ENCODE data around the gene HNRNPUL2. TPM values are rescaled to one million over a fixed set of nuclear protein-coding genes. Genes with fewer than 3 reads are reported as not detected.

The HNRNPUL2 gene
- total RNA-seq, 2 donors from 2014 or later: 48.1 to 49.8 TPM

DNA sequence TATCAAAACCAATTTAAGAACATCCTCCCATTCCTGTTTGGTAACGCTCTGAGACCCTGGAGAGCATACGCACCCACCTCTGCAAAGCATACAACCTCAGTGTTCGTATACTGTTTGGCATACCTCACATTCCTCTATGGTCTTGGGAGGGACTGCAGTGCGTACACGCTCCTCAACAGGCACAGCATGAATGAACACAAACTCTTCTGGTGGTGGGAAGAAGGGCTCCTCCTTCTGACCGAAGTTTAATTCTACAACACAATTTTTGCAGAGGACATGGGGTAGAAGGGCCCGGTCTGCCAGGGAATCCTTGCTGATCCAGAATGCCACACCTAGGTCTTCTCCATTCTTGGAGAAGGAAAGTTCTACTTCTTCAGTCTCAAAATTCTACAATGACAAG lies 5.3 kb downstream of the HNRNPUL2 start:
- H3K36me3 Mint-ChIP-seq (ENCODE audit: low read depth): peaks cover 82% of the 10 kb centered on the region
- 78 to 89% methylated on average over 3 to 7 of the region's 7 CpGs for WGBS, 2 experiments (ENCODE audit: insufficient coverage in 1 of 2, insufficient read length in 1 of 2)
- peaks cover 77% of the 10 kb centered on the region for H3K36me3 ChIP-seq (ENCODE audit: control insufficient read depth, insufficient read depth, low read length)
- H3K27ac ChIP-seq (ENCODE audit: low read depth, low read length): no peak overlapping the region
- H3K4me1 ChIP-seq (ENCODE audit: control insufficient read depth, insufficient read depth, low read length): no peaks in the 10 kb centered on the region
- H3K27ac Mint-ChIP-seq: peak overlapping the region; percentile 94
- no peak for DNase-seq
- H3K4me1 Mint-ChIP-seq: peaks cover 23% of the 10 kb centered on the region
- no peak overlapping the region for H3K4me3 Mint-ChIP-seq
- TF ChIP-seq, protein P1, sequence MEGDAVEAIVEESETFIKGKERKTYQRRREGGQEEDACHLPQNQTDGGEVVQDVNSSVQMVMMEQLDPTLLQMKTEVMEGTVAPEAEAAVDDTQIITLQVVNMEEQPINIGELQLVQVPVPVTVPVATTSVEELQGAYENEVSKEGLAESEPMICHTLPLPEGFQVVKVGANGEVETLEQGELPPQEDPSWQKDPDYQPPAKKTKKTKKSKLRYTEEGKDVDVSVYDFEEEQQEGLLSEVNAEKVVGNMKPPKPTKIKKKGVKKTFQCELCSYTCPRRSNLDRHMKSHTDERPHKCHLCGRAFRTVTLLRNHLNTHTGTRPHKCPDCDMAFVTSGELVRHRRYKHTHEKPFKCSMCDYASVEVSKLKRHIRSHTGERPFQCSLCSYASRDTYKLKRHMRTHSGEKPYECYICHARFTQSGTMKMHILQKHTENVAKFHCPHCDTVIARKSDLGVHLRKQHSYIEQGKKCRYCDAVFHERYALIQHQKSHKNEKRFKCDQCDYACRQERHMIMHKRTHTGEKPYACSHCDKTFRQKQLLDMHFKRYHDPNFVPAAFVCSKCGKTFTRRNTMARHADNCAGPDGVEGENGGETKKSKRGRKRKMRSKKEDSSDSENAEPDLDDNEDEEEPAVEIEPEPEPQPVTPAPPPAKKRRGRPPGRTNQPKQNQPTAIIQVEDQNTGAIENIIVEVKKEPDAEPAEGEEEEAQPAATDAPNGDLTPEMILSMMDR (conservative IDR thresholded peaks at IDR 0.05): peak; percentile 55
- H3K27me3 Mint-ChIP-seq (ENCODE audit: insufficient read depth): no peaks in the 10 kb centered on the region
- no peak overlapping the region for H3K4me3 ChIP-seq (ENCODE audit: low read length)
- H3K9me3 Mint-ChIP-seq: no peaks in the 10 kb centered on the region
- no peaks in the 10 kb centered on the region for H3K9me3 ChIP-seq (ENCODE audit: control insufficient read depth, low read length)
- H3K9ac ChIP-seq (ENCODE audit: extremely low read depth, low read length, poor library complexity, severe bottlenecking): no peak overlapping the region
- H3K27me3 ChIP-seq (ENCODE audit: control insufficient read depth, insufficient read depth, low read length, poor library complexity, severe bottlenecking): no peaks in the 10 kb centered on the region

DNA sequence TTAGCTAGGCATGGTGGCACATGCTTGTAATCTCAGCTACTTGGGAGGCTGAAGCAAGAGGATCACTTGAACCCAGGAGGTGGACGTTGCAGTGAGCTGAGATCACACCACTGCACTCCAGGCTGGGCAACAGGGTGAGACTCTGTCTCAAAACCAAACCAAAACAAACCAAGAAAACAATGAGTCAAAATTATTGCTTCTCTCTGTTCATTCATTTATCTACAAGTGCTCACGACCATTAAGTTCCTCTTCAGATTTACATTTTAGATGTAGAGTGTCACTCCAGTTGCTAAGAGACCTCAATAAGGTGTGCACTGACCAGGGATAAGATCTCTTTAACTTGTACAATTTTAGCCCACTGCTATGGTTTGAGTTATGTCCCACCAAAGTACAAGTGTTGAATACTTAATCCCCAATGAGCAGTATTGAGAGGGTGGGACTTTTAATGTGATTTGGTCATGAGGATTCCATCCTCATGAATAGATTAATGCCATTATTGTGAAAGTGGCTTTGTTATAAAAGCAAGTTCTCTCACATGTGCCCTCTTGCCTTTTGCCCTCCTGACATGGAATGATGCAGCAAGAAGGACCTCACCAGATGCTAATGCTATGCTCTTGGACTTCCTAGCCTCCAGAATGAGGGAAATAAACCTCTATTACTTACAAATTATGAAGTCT lies 7.8 kb downstream of the HNRNPUL2 start:
- peaks cover 26% of the 10 kb centered on the region for H3K4me1 Mint-ChIP-seq
- Histone ChIP-seq H3K9ac (ENCODE audit: extremely low read depth, low read length, poor library complexity, severe bottlenecking) (no peak overlapping the region), H3K27me3 (ENCODE audit: control insufficient read depth, insufficient read depth, low read length, poor library complexity, severe bottlenecking) (no peaks in the 10 kb centered on the region), H3K27ac (ENCODE audit: low read depth, low read length) (no peak overlapping the region), H3K36me3 (ENCODE audit: control insufficient read depth, insufficient read depth, low read length) (peaks cover 96% of the 10 kb centered on the region), H3K4me3 (ENCODE audit: low read length) (no peak overlapping the region), H3K4me1 (ENCODE audit: control insufficient read depth, insufficient read depth, low read length) (no peaks in the 10 kb centered on the region), H3K9me3 (ENCODE audit: control insufficient read depth, low read length) (no peaks in the 10 kb centered on the region)
- H3K27ac Mint-ChIP-seq: no peak overlapping the region
- TF ChIP-seq, protein P1 (conservative IDR thresholded peaks at IDR 0.05): no peak
- 98 to 100% methylated on average over 2 of the region's 2 CpGs for WGBS, 2 experiments (ENCODE audit: insufficient coverage in 1 of 2, insufficient read length in 1 of 2)
- H3K4me3 Mint-ChIP-seq: no peak overlapping the region
- H3K9me3 Mint-ChIP-seq: no peaks in the 10 kb centered on the region
- peaks cover 94% of the 10 kb centered on the region for H3K36me3 Mint-ChIP-seq (ENCODE audit: low read depth)
- no peaks in the 10 kb centered on the region for H3K27me3 Mint-ChIP-seq (ENCODE audit: insufficient read depth)
- no peak for DNase-seq

DNA sequence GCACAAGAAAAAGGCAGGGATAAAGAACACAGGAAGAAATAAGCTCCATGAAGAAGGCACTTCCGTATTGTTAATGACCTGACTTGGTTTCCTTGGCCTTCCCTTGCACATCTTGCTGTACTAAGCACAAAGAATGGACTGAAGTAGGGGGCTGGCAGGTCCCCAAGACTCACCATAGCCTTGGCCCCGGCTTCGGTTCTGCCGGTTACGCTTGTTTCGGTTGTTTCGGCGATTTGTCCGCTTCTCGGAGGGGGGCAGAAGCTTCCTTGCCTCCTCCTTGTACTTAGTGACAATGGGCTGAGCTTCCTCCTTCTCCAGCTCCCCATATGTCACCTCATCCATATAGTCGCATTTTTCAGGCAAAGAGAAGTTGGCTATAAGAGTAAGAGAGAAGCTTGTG lies 10.4 kb downstream of the HNRNPUL2 start:
- no peak overlapping the region for H3K4me3 ChIP-seq (ENCODE audit: low read length)
- no peak overlapping the region for H3K9ac ChIP-seq (ENCODE audit: extremely low read depth, low read length, poor library complexity, severe bottlenecking)
- no peaks in the 10 kb centered on the region for H3K4me1 ChIP-seq (ENCODE audit: control insufficient read depth, insufficient read depth, low read length)
- Mint-ChIP-seq H3K36me3 (ENCODE audit: low read depth) (peaks cover 92% of the 10 kb centered on the region), H3K9me3 (no peaks in the 10 kb centered on the region), H3K27me3 (ENCODE audit: insufficient read depth) (no peaks in the 10 kb centered on the region), H3K4me3 (no peak overlapping the region), H3K27ac (peak overlapping the region; percentile 36), H3K4me1 (peaks cover 29% of the 10 kb centered on the region)
- peaks cover 93% of the 10 kb centered on the region for H3K36me3 ChIP-seq (ENCODE audit: control insufficient read depth, insufficient read depth, low read length)
- H3K9me3 ChIP-seq (ENCODE audit: control insufficient read depth, low read length): no peaks in the 10 kb centered on the region
- no peak overlapping the region for H3K27ac ChIP-seq (ENCODE audit: low read depth, low read length)
- TF ChIP-seq, protein P1 (conservative IDR thresholded peaks at IDR 0.05): no peak
- DNase-seq: no peak
- WGBS, 2 experiments (ENCODE audit: insufficient coverage in 1 of 2, insufficient read length in 1 of 2): 96 to 97% methylated on average over 10 of the region's 11 CpGs
- H3K27me3 ChIP-seq (ENCODE audit: control insufficient read depth, insufficient read depth, low read length, poor library complexity, severe bottlenecking): no peaks in the 10 kb centered on the region
